H1 (cell line): ENCODE data around the gene TNNT3. TPM values are rescaled to one million over a fixed set of nuclear protein-coding genes. Genes with fewer than 3 reads are reported as not detected.

Experiments
- CTCF ChIA-PET: fragments of 300-600 bp; sonication (Branson Sonifier 250); formaldehyde crosslinking; loops from one replicate; lab custom pipeline; 2021; ENCODE audit not compliant: partially characterized antibody; lab: Charles Lee
- POLR2A ChIA-PET: fragments of 300-600 bp; sonication (Branson Sonifier 250); formaldehyde crosslinking; loops from one replicate; lab custom pipeline; 2021; ENCODE audit warnings: inconsistent platforms; ENCODE audit not compliant: partially characterized antibody; lab: Charles Lee
- DNase-seq, 2 experiments: peaks; one replicate each; pipeline versions ENCODE4 v3.0.0 to v3.0.0-alpha.2; 2010 to 2022; ENCODE audit warnings: low spot score in 2 of 2, low read depth in 1 of 2, mixed read lengths in 1 of 2
- FAIRE-seq: peaks from 2 replicates; lab custom pipeline; 2011; peaks lifted over from hg19 to GRCh38; lab: Jason Lieb, UNC
- H2AFZ ChIP-seq: 2 replicates; pipeline ENCODE4 v1.8.1; 2012; ENCODE audit warnings: low read length, inconsistent platforms
- H2AK5ac ChIP-seq: 2 replicates; pipeline ENCODE4 v1.6.1; 2013; ENCODE audit warnings: low read depth, low read length
- H2BK120ac ChIP-seq: replicated peaks from 2 replicates; pipeline ENCODE3; 2013; ENCODE audit warnings: low read depth, low read length, inconsistent platforms
- H2BK12ac ChIP-seq: 2 replicates; pipeline ENCODE4 v1.6.1; 2013; ENCODE audit warnings: low read depth, low read length
- H2BK15ac ChIP-seq: 2 replicates; pipeline ENCODE4 v1.6.1; 2013; ENCODE audit warnings: low read length
- H2BK20ac ChIP-seq: 2 replicates; pipeline ENCODE4 v1.6.1; 2013; ENCODE audit warnings: low read length
- H2BK5ac ChIP-seq: 2 replicates; pipeline ENCODE4 v1.6.1; 2013; ENCODE audit warnings: low read depth, low read length
- H3K14ac ChIP-seq: 2 replicates; pipeline ENCODE4 v1.6.1; 2013; ENCODE audit warnings: inconsistent platforms; ENCODE audit not compliant: insufficient read length
- H3K18ac ChIP-seq: 2 replicates; pipeline ENCODE4 v1.6.1; 2013; ENCODE audit warnings: low read length; ENCODE audit errors: extremely low read depth
- H3K23ac ChIP-seq: 2 replicates; pipeline ENCODE4 v1.6.1; 2013; ENCODE audit warnings: inconsistent platforms; ENCODE audit not compliant: insufficient read length
- H3K23me2 ChIP-seq: 2 replicates; pipeline ENCODE4 v1.6.1; 2013; ENCODE audit warnings: low read depth, low read length
- H3K27ac ChIP-seq: 2 replicates; pipeline ENCODE4 v1.6.1; 2011; ENCODE audit warnings: low read depth, low read length, inconsistent platforms
- H3K27me3 ChIP-seq, 4 experiments: replicated peaks in 1 of 4; 1 replicate in 1 of 4; 2 replicates in 3 of 4; pipeline versions ENCODE4 v1.6.1 to v1.8.1; 2011 to 2013; ENCODE audit warnings: low read length in 3 of 4, mild to moderate bottlenecking in 3 of 4, inconsistent platforms in 2 of 4, mixed read lengths in 2 of 4, moderate library complexity in 1 of 4; ENCODE audit not compliant: control insufficient read depth in 3 of 4, insufficient read depth in 3 of 4; ENCODE audit errors: extremely low read depth in 1 of 4
- H3K36me3 ChIP-seq, 4 experiments: 2 replicates each; pipeline versions ENCODE4 v1.6.1 to v1.8.1; 2011 to 2013; ENCODE audit warnings: mild to moderate bottlenecking in 4 of 4, low read length in 3 of 4, moderate library complexity in 2 of 4, control low read depth in 1 of 4, inconsistent platforms in 1 of 4; ENCODE audit not compliant: insufficient read depth in 4 of 4, control insufficient read depth in 2 of 4
- H3K4ac ChIP-seq: replicated peaks from 2 replicates; pipeline ENCODE3; 2013; ENCODE audit warnings: low read length, low read depth, mixed read lengths, inconsistent platforms; ENCODE audit not compliant: insufficient read length
- H3K4me1 ChIP-seq, 4 experiments: replicated peaks in 1 of 4; 1 replicate in 1 of 4; 2 replicates in 3 of 4; pipeline versions ENCODE4 v1.6.1 to v1.8.1; 2011 to 2013; ENCODE audit warnings: low read length in 3 of 4, inconsistent platforms in 2 of 4, mixed read lengths in 1 of 4; ENCODE audit not compliant: insufficient read depth in 4 of 4, control insufficient read depth in 3 of 4
- H3K4me2 ChIP-seq, 2 experiments: 2 replicates each; pipeline versions ENCODE4 v1.6.1 to v1.8.1; 2011 to 2013; ENCODE audit warnings: low read depth in 2 of 2, low read length in 2 of 2, control low read depth in 1 of 2, inconsistent platforms in 1 of 2, mild to moderate bottlenecking in 1 of 2; ENCODE audit not compliant: insufficient read depth in 1 of 2
- H3K4me3 ChIP-seq, 4 experiments: fragments of 200-600, 300-600 bp in 1 of 4; sonication (generic), shearing (Covaris generic), sonication (Bioruptor Twin) in 1 of 4; 2 replicates each; pipeline versions ENCODE4 v1.5.1 to v1.8.1; 2011 to 2016; ENCODE audit warnings: low read length in 4 of 4, low read depth in 3 of 4, control low read depth in 2 of 4, inconsistent platforms in 2 of 4, mild to moderate bottlenecking in 2 of 4, mixed read lengths in 1 of 4, moderate library complexity in 1 of 4; ENCODE audit not compliant: insufficient read depth in 2 of 4; ENCODE audit errors: extremely low read depth in 1 of 4
- H3K56ac ChIP-seq: replicated peaks from 2 replicates; pipeline ENCODE3; 2013; ENCODE audit warnings: low read depth, mild to moderate bottlenecking, mixed read lengths, low read length, inconsistent platforms; ENCODE audit not compliant: insufficient read length
- H3K79me1 ChIP-seq: 2 replicates; pipeline ENCODE4 v1.6.1; 2013; ENCODE audit warnings: low read depth, low read length, control low read depth
- H3K79me2 ChIP-seq, 2 experiments: 2 replicates each; pipeline versions ENCODE4 v1.6.1 to v1.8.1; 2012 to 2013; ENCODE audit warnings: low read length in 2 of 2, mild to moderate bottlenecking in 2 of 2, inconsistent platforms in 1 of 2; ENCODE audit not compliant: insufficient read depth in 2 of 2, control insufficient read depth in 1 of 2
- H3K9ac ChIP-seq, 4 experiments: replicated peaks in 1 of 4; 1 replicate in 1 of 4; 2 replicates in 3 of 4; pipeline versions ENCODE4 v1.6.1 to v1.8.1; 2011 to 2013; ENCODE audit warnings: low read depth in 3 of 4, low read length in 3 of 4, control low read depth in 2 of 4, mild to moderate bottlenecking in 2 of 4, moderate library complexity in 2 of 4, inconsistent platforms in 1 of 4; ENCODE audit errors: extremely low read depth in 1 of 4
- H3K9me3 ChIP-seq, 2 experiments: 2 replicates each; pipeline versions ENCODE4 v1.6.1 to v1.8.1; 2012 to 2013; ENCODE audit warnings: mild to moderate bottlenecking in 2 of 2, moderate library complexity in 2 of 2, control low read depth in 1 of 2, inconsistent platforms in 1 of 2, low read depth in 1 of 2, low read length in 1 of 2, mixed read lengths in 1 of 2; ENCODE audit not compliant: insufficient read depth in 2 of 2
- H4K20me1 ChIP-seq, 2 experiments: replicated peaks in 1 of 2; 2 replicates each; pipeline versions ENCODE3 to v1.8.1; 2011 to 2013; ENCODE audit warnings: inconsistent platforms in 2 of 2, low read length in 2 of 2, mild to moderate bottlenecking in 1 of 2; ENCODE audit not compliant: insufficient read depth in 2 of 2, control insufficient read depth in 1 of 2
- H4K5ac ChIP-seq: 2 replicates; pipeline ENCODE4 v1.6.1; 2013; ENCODE audit warnings: low read length, low read depth, mixed read lengths, inconsistent platforms; ENCODE audit not compliant: insufficient read length
- H4K8ac ChIP-seq: 2 replicates; pipeline ENCODE4 v1.8.0; 2013; ENCODE audit warnings: mild to moderate bottlenecking, moderate library complexity, low read length, inconsistent platforms; ENCODE audit not compliant: insufficient read depth; ENCODE audit errors: extremely low read depth
- H4K91ac ChIP-seq: replicated peaks from 2 replicates; pipeline ENCODE3; 2013; ENCODE audit warnings: low read length, mixed read lengths, inconsistent platforms; ENCODE audit not compliant: insufficient read length
- BACH1 ChIP-seq: IDR thresholded peaks from 2 replicates; pipeline ENCODE4 v1.6.1; 2012; ENCODE audit warnings: low read length, improper control_type of control experiment
- EGR1 ChIP-seq: IDR thresholded peaks from 2 replicates; pipeline ENCODE4 v1.6.1; 2011; ENCODE audit warnings: low read depth, low read length, borderline replicate concordance
- GTF2F1 ChIP-seq: IDR thresholded peaks from 2 replicates; pipeline ENCODE4 v1.6.1; 2012; ENCODE audit warnings: low read depth, low read length, improper control_type of control experiment, borderline replicate concordance
- JUN ChIP-seq: IDR thresholded peaks from 2 replicates; pipeline ENCODE4 v1.6.1; 2011; ENCODE audit warnings: low read depth, mild to moderate bottlenecking, improper control_type of control experiment, low read length
- NANOG ChIP-seq: IDR thresholded peaks from 2 replicates; pipeline ENCODE4 v1.6.1; 2011; ENCODE audit warnings: low read length, low read depth, mild to moderate bottlenecking, inconsistent platforms; ENCODE audit not compliant: insufficient read depth, poor library complexity, severe bottlenecking
- RXRA ChIP-seq: IDR thresholded peaks from 2 replicates; pipeline ENCODE4 v1.6.1; 2011; ENCODE audit warnings: low read depth, mild to moderate bottlenecking, low read length, moderate library complexity; ENCODE audit not compliant: insufficient read depth
- SRF ChIP-seq: IDR thresholded peaks from 2 replicates; pipeline ENCODE4 v1.6.1; 2011; ENCODE audit warnings: mild to moderate bottlenecking, low read depth, low read length, moderate library complexity
- TAF7 ChIP-seq: optimal IDR thresholded peaks from 2 replicates; pipeline ENCODE3; 2011; ENCODE audit warnings: low read depth, mild to moderate bottlenecking, inconsistent platforms, low read length, moderate library complexity, borderline replicate concordance
- YY1 ChIP-seq: IDR thresholded peaks from 2 replicates; pipeline ENCODE4 v1.6.1; 2011; ENCODE audit warnings: low read depth, mild to moderate bottlenecking, low read length
- WGBS, 2 experiments: shearing (Covaris generic) in 1 of 2; methylation state at CpG; one replicate each; pipeline versions ENCODE4 v1.1.6 to v1.1.7; 2013 to 2015; ENCODE audit warnings: low lambda C conversion rate in 2 of 2, mixed read lengths in 2 of 2, inconsistent platforms in 1 of 2, low coverage in 1 of 2, missing lambda C conversion rate in 1 of 2; ENCODE audit not compliant: insufficient replicate concordance in 2 of 2, insufficient coverage in 1 of 2, insufficient read length in 1 of 2; ENCODE audit errors: extremely low coverage in 1 of 2, missing lambda C conversion rate in 1 of 2; 5-methylcytosine and 5-hydroxymethylcytosine counted together
- polyA plus RNA-seq, 7 experiments: library from polyadenylated mRNA; depleted of rRNA in 3 of 7; stranded (reverse) in 5 of 7; unstranded in 2 of 7; fragments of >200 nt in 5 of 7; fragments of 200-250 nt in 2 of 7; gene quantifications; 1 replicate in 5 of 7; 2 replicates in 1 of 7; 4 replicates in 1 of 7; pipeline versions ENCODE4 v1.2.1 to v1.2.3, GENCODE V29; 2011 to 2013; ENCODE audit warnings: missing spikeins in 2 of 7, mixed read lengths in 2 of 7
- total RNA-seq: library from RNA; stranded (reverse); fragmentation: NEBNext Ultra II Directional; extraction: Animal tissue kit (Norgen Biotek cat#: 25700); gene quantifications from 2 replicates; pipeline ENCODE4 v1.2.1, GENCODE V29; 2021
- TF ChIP-seq, protein P1 (sequence below): IDR thresholded peaks from 2 replicates; pipeline ENCODE4 v1.6.1; 2012; ENCODE audit warnings: inconsistent platforms

The TNNT3 gene
- total and polyA plus RNA-seq, 2 of the 8 experiments (the other 6 are each of a cell fraction or from before 2014, with no cell fraction given): not detected

GRCh38 chr11:1877211-1878136 lies 42.0 kb upstream of the TNNT3 start:
- Histone ChIP-seq H3K14ac (no peak overlapping the region), H3K79me2 (no peaks in the 10 kb centered on the region), H3K27me3 (no peaks in the 10 kb centered on the region), H4K91ac (no peak overlapping the region), H3K4ac (no peak overlapping the region), H3K79me1 (no peaks in the 10 kb centered on the region), H2BK120ac (no peak overlapping the region), H3K23me2 (no peaks in the 10 kb centered on the region), H4K8ac (peak overlapping the region; percentile 14; the same call in 1 of the 2 replicates), H2AK5ac (no peak overlapping the region), H2AFZ (no peak overlapping the region), H3K4me2 (no peak overlapping the region), H3K4me3 (no peak overlapping the region), H2BK5ac (no peak overlapping the region), H4K20me1 (no peaks in the 10 kb centered on the region), H3K9ac (no peak overlapping the region), H2BK12ac (peak overlapping the region; percentile 33; the same call in 1 of the 2 replicates), H3K27ac (no peak overlapping the region), H3K9me3 (no peaks in the 10 kb centered on the region), H3K18ac (no peak overlapping the region; the same call in 1 of the 2 replicates), H3K23ac (no peak overlapping the region), H3K36me3 (no peaks in the 10 kb centered on the region), H3K56ac (no peak overlapping the region), H3K4me1 (peaks cover 0 to 1% (median 0%) of the 10 kb centered on the region in 4 experiments; a peak in 1 of 7 replicates), H4K5ac (no peak overlapping the region), H2BK20ac (0 out of 2 replicates have a peak overlapping the region, but pooled peaks have one; percentile 43), H2BK15ac (no peak overlapping the region; the same call in 1 of the 2 replicates)
- CTCF ChIA-PET: interaction anchor here (0.6 to 5.5 kb wide), 44 partner anchors 10 to 423 kb away, joined by 3 to 156 read pairs (median 5); partner anchors contain the start of genes INS, LSP1, MRPL23 and PRR33
- POLR2A ChIA-PET: interaction anchor here (1.4 kb wide), 1 partner anchor 21 kb away, joined by 4 read pairs; no protein-coding TSS in a partner anchor
- FAIRE-seq (no peak), DNase-seq (no peak)
- 89% methylated on average over 28 of the region's 33 CpGs; no CpG with 5 or more reads in 1 of the 2 experiments for WGBS, 2 experiments
- TF ChIP-seq EGR1: no peak
- no peak for TF ChIP-seq TAF7
- no peak for TF ChIP-seq RXRA
- no peak for TF ChIP-seq GTF2F1
- no peak for TF ChIP-seq JUN
- TF ChIP-seq NANOG: no peak
- TF ChIP-seq YY1: no peak
- no peak for TF ChIP-seq SRF
- TF ChIP-seq, protein P1, sequence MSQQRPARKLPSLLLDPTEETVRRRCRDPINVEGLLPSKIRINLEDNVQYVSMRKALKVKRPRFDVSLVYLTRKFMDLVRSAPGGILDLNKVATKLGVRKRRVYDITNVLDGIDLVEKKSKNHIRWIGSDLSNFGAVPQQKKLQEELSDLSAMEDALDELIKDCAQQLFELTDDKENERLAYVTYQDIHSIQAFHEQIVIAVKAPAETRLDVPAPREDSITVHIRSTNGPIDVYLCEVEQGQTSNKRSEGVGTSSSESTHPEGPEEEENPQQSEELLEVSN: no peak
- no peak for TF ChIP-seq BACH1
